Measurements from ENCODE around the gene CAPRIN1.
A peak's percentile ranks its signal among the peaks of the same experiment; 100 is the strongest.

Gene CAPRIN1

DNA sequence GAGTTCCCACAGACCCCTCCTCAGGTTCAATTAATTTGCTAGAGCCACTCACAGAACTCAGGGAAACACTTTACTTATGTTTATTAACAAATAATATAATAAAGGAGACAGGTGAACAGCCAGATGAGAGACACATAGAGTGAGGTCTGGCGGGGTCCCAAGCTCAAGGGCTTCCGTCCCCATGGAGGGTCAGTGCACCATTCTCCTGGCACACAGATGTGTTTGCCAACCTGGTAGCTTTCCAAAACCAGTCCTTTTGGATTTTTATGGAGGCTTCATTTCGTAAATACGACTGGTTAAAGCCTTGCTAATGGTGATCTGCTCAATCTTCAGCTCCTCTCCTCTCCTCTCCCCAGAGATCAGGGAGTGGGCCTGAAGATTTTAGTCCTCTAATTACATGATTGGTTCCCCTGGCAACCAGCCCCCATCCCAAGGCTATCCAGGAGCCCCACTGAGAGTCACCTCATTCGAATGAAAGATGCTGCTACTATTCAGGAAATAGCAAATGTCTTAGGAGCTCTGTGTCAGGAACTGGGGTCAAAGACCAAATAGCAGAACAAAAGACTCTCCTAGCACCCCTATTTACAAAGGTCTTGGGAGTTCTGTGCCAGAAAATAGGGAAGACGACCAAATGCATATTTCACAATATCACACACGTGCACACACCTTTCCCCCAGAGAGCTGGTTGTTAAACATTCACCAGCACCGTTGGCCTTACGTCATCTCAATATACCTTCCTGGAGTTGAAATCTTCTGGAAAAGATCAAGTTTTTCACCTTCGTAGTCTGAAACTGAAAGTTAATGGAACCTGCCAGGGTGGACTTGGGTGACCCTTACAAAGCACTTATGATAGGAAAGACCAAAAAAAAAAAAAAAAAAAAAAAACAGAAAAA lies 23.8 kb upstream of the CAPRIN1 start:
- TF ChIP-seq, protein P1, sequence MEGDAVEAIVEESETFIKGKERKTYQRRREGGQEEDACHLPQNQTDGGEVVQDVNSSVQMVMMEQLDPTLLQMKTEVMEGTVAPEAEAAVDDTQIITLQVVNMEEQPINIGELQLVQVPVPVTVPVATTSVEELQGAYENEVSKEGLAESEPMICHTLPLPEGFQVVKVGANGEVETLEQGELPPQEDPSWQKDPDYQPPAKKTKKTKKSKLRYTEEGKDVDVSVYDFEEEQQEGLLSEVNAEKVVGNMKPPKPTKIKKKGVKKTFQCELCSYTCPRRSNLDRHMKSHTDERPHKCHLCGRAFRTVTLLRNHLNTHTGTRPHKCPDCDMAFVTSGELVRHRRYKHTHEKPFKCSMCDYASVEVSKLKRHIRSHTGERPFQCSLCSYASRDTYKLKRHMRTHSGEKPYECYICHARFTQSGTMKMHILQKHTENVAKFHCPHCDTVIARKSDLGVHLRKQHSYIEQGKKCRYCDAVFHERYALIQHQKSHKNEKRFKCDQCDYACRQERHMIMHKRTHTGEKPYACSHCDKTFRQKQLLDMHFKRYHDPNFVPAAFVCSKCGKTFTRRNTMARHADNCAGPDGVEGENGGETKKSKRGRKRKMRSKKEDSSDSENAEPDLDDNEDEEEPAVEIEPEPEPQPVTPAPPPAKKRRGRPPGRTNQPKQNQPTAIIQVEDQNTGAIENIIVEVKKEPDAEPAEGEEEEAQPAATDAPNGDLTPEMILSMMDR (IDR thresholded peaks at IDR 0.05; ENCODE audit: poor library complexity, severe bottlenecking), result no peak
- Histone ChIP-seq H3K4me3 (ENCODE audit: severe bottlenecking) (no peak overlapping the region), H3K36me3 (ENCODE audit: low read depth) (no peaks in the 10 kb centered on the region), H3K4me1 (ENCODE audit: insufficient read depth, poor library complexity, severe bottlenecking) (peaks cover 4% of the 10 kb centered on the region), H3K27me3 (ENCODE audit: insufficient read depth, poor library complexity, severe bottlenecking) (no peaks in the 10 kb centered on the region), H3K27ac (ENCODE audit: poor library complexity, severe bottlenecking) (no peak overlapping the region), H3K9me3 (ENCODE audit: severe bottlenecking) (no peaks in the 10 kb centered on the region)
- no peak for DNase-seq (ENCODE audit: low spot score)
- ATAC-seq (ENCODE audit: low read depth), result no peak

DNA sequence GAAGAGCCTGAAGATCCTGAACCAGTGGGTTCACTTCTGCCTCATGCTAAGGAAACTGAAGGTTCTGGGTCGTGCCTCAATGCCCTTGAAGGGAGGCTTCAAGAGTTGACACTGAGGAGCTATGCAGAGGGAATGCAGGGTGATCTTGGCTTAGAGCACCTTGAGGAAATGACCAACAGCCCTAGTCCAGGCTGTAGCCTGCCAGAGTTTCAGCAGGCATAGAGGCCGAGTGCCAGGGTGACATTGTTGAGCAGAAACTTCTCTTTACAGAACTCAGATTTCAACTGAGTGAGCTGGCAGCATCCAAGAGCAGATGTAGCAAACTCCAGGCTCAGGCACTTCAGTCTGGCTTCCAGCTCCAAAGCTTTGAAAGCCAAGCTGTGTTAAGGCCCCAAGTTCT lies 23.1 kb upstream of the CAPRIN1 start:
- H3K27me3 ChIP-seq (ENCODE audit: insufficient read depth, poor library complexity, severe bottlenecking), result no peaks in the 10 kb centered on the region
- no peaks in the 10 kb centered on the region for H3K36me3 ChIP-seq (ENCODE audit: low read depth)
- DNase-seq (ENCODE audit: low spot score) (no peak), ATAC-seq (ENCODE audit: low read depth) (no peak)
- TF ChIP-seq, protein P1 (IDR thresholded peaks at IDR 0.05; ENCODE audit: poor library complexity, severe bottlenecking), result no peak
- H3K27ac ChIP-seq (ENCODE audit: poor library complexity, severe bottlenecking), result no peak overlapping the region
- H3K9me3 ChIP-seq (ENCODE audit: severe bottlenecking), result no peaks in the 10 kb centered on the region
- H3K4me3 ChIP-seq (ENCODE audit: severe bottlenecking), result no peak overlapping the region
- H3K4me1 ChIP-seq (ENCODE audit: insufficient read depth, poor library complexity, severe bottlenecking), result peaks cover 4% of the 10 kb centered on the region

DNA sequence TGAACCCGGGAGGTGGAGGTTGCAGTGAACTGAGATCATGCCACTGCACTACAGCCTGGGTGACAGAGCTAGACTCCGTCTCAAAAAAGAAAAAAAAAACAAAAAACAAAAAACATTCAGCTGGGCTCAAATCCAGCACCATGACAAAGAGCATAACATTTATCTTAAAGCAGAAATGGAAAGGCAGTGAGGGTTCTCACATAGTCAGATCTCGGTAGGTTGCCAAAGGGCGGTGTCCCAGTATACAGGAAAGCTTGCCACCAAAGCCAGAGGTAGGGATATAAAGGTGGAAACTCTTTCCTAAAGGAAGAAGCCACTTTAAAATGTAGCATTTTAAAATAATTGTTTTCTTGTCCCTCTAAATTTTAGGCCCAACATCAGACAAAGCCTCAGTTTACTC lies 22.4 kb upstream of the CAPRIN1 start:
- no peak overlapping the region for H3K27ac ChIP-seq (ENCODE audit: poor library complexity, severe bottlenecking)
- TF ChIP-seq, protein P1 (IDR thresholded peaks at IDR 0.05; ENCODE audit: poor library complexity, severe bottlenecking), result no peak
- peaks cover 4% of the 10 kb centered on the region for H3K4me1 ChIP-seq (ENCODE audit: insufficient read depth, poor library complexity, severe bottlenecking)
- no peak for DNase-seq (ENCODE audit: low spot score)
- H3K4me3 ChIP-seq (ENCODE audit: severe bottlenecking), result no peak overlapping the region
- H3K36me3 ChIP-seq (ENCODE audit: low read depth), result no peaks in the 10 kb centered on the region
- no peaks in the 10 kb centered on the region for H3K9me3 ChIP-seq (ENCODE audit: severe bottlenecking)
- no peaks in the 10 kb centered on the region for H3K27me3 ChIP-seq (ENCODE audit: insufficient read depth, poor library complexity, severe bottlenecking)
- ATAC-seq (ENCODE audit: low read depth), result no peak

DNA sequence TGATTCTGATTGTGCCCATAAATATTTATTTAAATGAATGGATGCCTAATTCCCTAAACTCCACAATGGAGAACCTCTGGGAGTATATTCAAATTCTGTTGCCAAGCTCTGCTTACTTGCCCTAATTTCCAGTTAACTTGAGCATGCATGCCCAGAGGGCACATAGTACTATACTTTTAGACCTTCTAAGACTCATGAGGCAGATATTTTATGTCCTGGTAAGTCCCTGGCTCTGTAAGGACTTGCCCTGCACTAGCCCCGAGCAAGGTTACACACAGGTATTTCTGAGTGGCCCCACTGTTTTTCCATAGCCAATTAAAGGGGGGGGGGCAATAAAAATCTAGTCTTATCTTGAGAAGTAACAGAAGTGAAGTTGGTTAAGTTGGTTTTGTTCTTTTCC lies 21.1 kb upstream of the CAPRIN1 start:
- H3K4me1 ChIP-seq (ENCODE audit: insufficient read depth, poor library complexity, severe bottlenecking), result peaks cover 4% of the 10 kb centered on the region
- H3K27ac ChIP-seq (ENCODE audit: poor library complexity, severe bottlenecking), result peak overlapping the region; percentile 15
- no peaks in the 10 kb centered on the region for H3K27me3 ChIP-seq (ENCODE audit: insufficient read depth, poor library complexity, severe bottlenecking)
- ATAC-seq (ENCODE audit: low read depth) (peak; percentile 73), DNase-seq (ENCODE audit: low spot score) (no peak)
- no peaks in the 10 kb centered on the region for H3K9me3 ChIP-seq (ENCODE audit: severe bottlenecking)
- TF ChIP-seq, protein P1 (IDR thresholded peaks at IDR 0.05; ENCODE audit: poor library complexity, severe bottlenecking), result no peak
- H3K4me3 ChIP-seq (ENCODE audit: severe bottlenecking), result no peak overlapping the region
- no peaks in the 10 kb centered on the region for H3K36me3 ChIP-seq (ENCODE audit: low read depth)

DNA sequence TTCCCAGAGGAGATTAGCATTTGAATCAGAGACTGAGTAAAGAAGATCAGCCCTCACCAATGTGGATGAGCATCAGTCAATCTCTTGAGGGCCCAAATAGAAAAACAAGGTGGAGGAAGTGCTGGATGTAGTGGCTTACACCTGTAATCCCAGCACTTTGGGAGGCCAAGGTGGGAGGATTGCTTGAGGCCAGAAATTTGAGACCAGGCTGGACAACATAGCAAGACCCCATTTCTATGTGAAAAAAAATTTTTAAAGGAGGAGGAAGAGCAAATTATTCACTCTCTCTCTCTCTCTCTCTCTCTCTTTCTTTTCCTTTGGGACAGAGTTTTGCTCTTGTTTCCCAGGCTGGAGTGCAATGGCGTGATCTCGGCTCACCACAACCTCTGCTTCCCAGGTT lies 18.1 kb upstream of the CAPRIN1 start:
- Histone ChIP-seq H3K27me3 (ENCODE audit: insufficient read depth, poor library complexity, severe bottlenecking) (no peaks in the 10 kb centered on the region), H3K4me1 (ENCODE audit: insufficient read depth, poor library complexity, severe bottlenecking) (peaks cover 4% of the 10 kb centered on the region), H3K4me3 (ENCODE audit: severe bottlenecking) (no peak overlapping the region), H3K9me3 (ENCODE audit: severe bottlenecking) (no peaks in the 10 kb centered on the region), H3K36me3 (ENCODE audit: low read depth) (no peaks in the 10 kb centered on the region), H3K27ac (ENCODE audit: poor library complexity, severe bottlenecking) (no peak overlapping the region)
- DNase-seq (ENCODE audit: low spot score) (no peak), ATAC-seq (ENCODE audit: low read depth) (no peak)
- TF ChIP-seq, protein P1 (IDR thresholded peaks at IDR 0.05; ENCODE audit: poor library complexity, severe bottlenecking), result no peak

Data from RWPE2 (cell line).